PC-3 (cell line): ENCODE measurements around the gene AMMECR1. TPM values are rescaled to one million over a fixed set of nuclear protein-coding genes. Genes with fewer than 3 reads are reported as not detected.

Experiments
- ATAC-seq: fragments of 200-7000 bp; cut with Tn5 transposase; 2 replicates; pipeline ENCODE4 v1.9.1; 2020; ENCODE audit warnings: mild to moderate bottlenecking, moderate library complexity
- BruUV-seq: library from RNA; stranded (reverse); fragments of 400-500 nt; replicated peaks from 2 replicates; lab custom pipeline; 2021; lab: Mats Ljungman, UMichigan
- CTCF ChIA-PET: fragments of 300-600 bp; sonication (Branson Sonifier 250); formaldehyde crosslinking; loops from one replicate; lab custom pipeline; 2022; ENCODE audit warnings: antibody characterized with exemption; lab: Charles Lee
- POLR2A ChIA-PET: fragments of 300-600 bp; sonication (Branson Sonifier 250); formaldehyde crosslinking; loops from one replicate; lab custom pipeline; 2022; ENCODE audit warnings: antibody characterized with exemption; ENCODE audit not compliant: unreplicated experiment; lab: Charles Lee
- DNase-seq: peaks from one replicate; pipeline ENCODE4 v3.0.0-alpha.2; 2015
- H2AFZ ChIP-seq: fragments of 300-600 bp; sonication (generic); 2 replicates; pipeline ENCODE4 v1.6.0; 2016; ENCODE audit warnings: antibody characterized with exemption, low read length
- H3F3A ChIP-seq: fragments of 300-600 bp; sonication (generic); one replicate; pipeline ENCODE4 v1.6.0; 2017; ENCODE audit warnings: antibody characterized with exemption, low read length, control low read depth, mild to moderate bottlenecking; ENCODE audit not compliant: unreplicated experiment
- H3K27ac ChIP-seq: fragments of 300-600 bp; sonication (generic); 2 replicates; pipeline ENCODE4 v1.5.1; 2016; ENCODE audit warnings: mild to moderate bottlenecking, low read length
- H3K27me3 ChIP-seq: fragments of 300-600 bp; sonication (generic); 2 replicates; pipeline ENCODE4 v1.6.1; 2016; ENCODE audit warnings: low read length, mixed read lengths
- H3K36me3 ChIP-seq: fragments of 300-600 bp; sonication (generic); 2 replicates; pipeline ENCODE4 v1.6.1; 2016; ENCODE audit warnings: low read depth, mixed run types, low read length, mixed read lengths
- H3K4me1 ChIP-seq: fragments of 300-600 bp; sonication (generic); 2 replicates; pipeline ENCODE4 v1.5.1; 2016; ENCODE audit warnings: low read length; ENCODE audit not compliant: insufficient read depth
- H3K4me2 ChIP-seq: fragments of 300-600 bp; sonication (generic); 2 replicates; pipeline ENCODE4 v1.6.0; 2016; ENCODE audit warnings: low read length
- H3K4me3 ChIP-seq: fragments of 300-600 bp; sonication (generic); 2 replicates; pipeline ENCODE4 v1.5.1; 2016; ENCODE audit warnings: mild to moderate bottlenecking, low read length, mixed read lengths
- H3K79me2 ChIP-seq: fragments of 300-600 bp; sonication (generic); 2 replicates; pipeline ENCODE4 v1.6.1; 2017; ENCODE audit warnings: low read length, mixed read lengths
- H3K9ac ChIP-seq: fragments of 300-600 bp; sonication (generic); 2 replicates; pipeline ENCODE4 v1.6.0; 2016; ENCODE audit warnings: mild to moderate bottlenecking, low read length
- H3K9me2 ChIP-seq: fragments of 300-600 bp; sonication (generic); replicated peaks from 2 replicates; pipeline ENCODE4 v1.6.1; 2016; ENCODE audit warnings: mixed run types, low read length, mixed read lengths
- H3K9me3 ChIP-seq: fragments of 300-600 bp; sonication (generic); 2 replicates; pipeline ENCODE4 v1.6.1; 2016; ENCODE audit warnings: low read length, mixed read lengths
- H4K20me1 ChIP-seq: fragments of 300-600 bp; sonication (generic); 2 replicates; pipeline ENCODE4 v1.6.1; 2016; ENCODE audit warnings: low read length, mixed read lengths
- CTCF ChIP-seq: fragments of 300-600 bp; sonication (generic); conservative IDR thresholded peaks from 2 replicates; pipeline ENCODE4 v1.5.1; 2017; ENCODE audit warnings: antibody characterized with exemption, low read depth, mild to moderate bottlenecking, low read length
- EZH2 ChIP-seq: fragments of 300-600 bp; sonication (generic); IDR thresholded peaks from one replicate; pipeline ENCODE4 v1.6.1; 2017; ENCODE audit warnings: antibody characterized with exemption, mild to moderate bottlenecking, low read length; ENCODE audit not compliant: unreplicated experiment
- EZH2phosphoT487 ChIP-seq: fragments of 300-600 bp; sonication (generic); IDR thresholded peaks from 2 replicates; pipeline ENCODE4 v1.6.1; 2018; ENCODE audit warnings: mild to moderate bottlenecking, antibody characterized with exemption, low read length, borderline replicate concordance
- intact Hi-C: fragments of 100-400 bp; cut with micrococcal nuclease; formaldehyde crosslinking; loops from 2 replicates; pipeline ENCODE4 v1.9.0; 2023
- total RNA-seq: library from RNA; depleted of rRNA; stranded (reverse); fragments of >200 nt; gene quantifications from 2 replicates; pipeline ENCODE4 v1.2.3, GENCODE V29; 2014

Gene AMMECR1
- total RNA-seq, 1 experiment from 2014 or later: 14.2 TPM

DNA sequence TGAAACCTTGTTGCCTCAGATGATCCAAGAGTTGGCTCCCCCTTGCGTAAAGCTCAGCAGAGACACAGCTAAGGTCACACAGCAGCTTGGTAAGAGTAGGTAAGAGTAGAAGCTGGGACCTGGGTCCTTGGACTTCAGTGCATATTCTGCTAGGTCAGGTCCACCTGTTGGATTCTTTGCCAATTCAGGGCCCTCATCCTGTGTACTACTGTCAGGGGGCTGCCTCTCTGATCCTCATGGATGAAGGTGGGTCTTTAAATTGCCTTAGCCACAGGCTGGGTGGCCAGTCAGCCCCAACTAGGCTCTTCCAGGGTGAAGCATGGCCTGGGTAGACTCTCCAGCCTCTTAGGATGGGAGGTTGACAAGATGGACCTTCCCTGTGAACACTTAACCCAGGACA, 155.8 kb downstream of the AMMECR1 start:
- no peak for DNase-seq
- intact Hi-C loops: no loop called here
- H3K9ac ChIP-seq: peak overlapping the region; percentile 7; the same call in 1 of the 2 replicates
- H3K9me2 ChIP-seq: no peaks in the 10 kb centered on the region
- ATAC-seq: no peak
- peak overlapping the region; percentile 91 for H3K27ac ChIP-seq
- H3K79me2 ChIP-seq: peaks cover 14% of the 10 kb centered on the region
- H3F3A ChIP-seq: no peaks in the 10 kb centered on the region
- no peaks in the 10 kb centered on the region for H3K27me3 ChIP-seq
- H3K4me2 ChIP-seq: no peak overlapping the region
- no peaks in the 10 kb centered on the region for H3K9me3 ChIP-seq
- no peaks in the 10 kb centered on the region for H4K20me1 ChIP-seq
- POLR2A ChIA-PET: interaction anchor here (0.6 kb wide), 1 partner anchor 48 kb away, joined by 3 read pairs; no protein-coding TSS in a partner anchor
- no peak overlapping the region for H3K4me3 ChIP-seq
- BruUV-seq: no TSS peak
- peaks cover 33% of the 10 kb centered on the region for H3K4me1 ChIP-seq
- H2AFZ ChIP-seq: no peak overlapping the region
- TF ChIP-seq CTCF (no peak), EZH2phosphoT487 (no peak)
- CTCF ChIA-PET: interaction anchor here (0.6 kb wide), 1 partner anchor 243 kb away, joined by 3 read pairs; no protein-coding TSS in a partner anchor
- no peaks in the 10 kb centered on the region for H3K36me3 ChIP-seq

GRCh38 chrX:110161361-110161686, 156.6 kb downstream of the AMMECR1 start:
- Histone ChIP-seq H3K9me3 (no peaks in the 10 kb centered on the region), H3F3A (no peaks in the 10 kb centered on the region), H3K9me2 (no peaks in the 10 kb centered on the region), H3K4me3 (no peak overlapping the region), H4K20me1 (no peaks in the 10 kb centered on the region), H3K9ac (peak overlapping the region; percentile 7; the same call in 1 of the 2 replicates), H3K27ac (peak overlapping the region; percentile 45), H3K36me3 (no peaks in the 10 kb centered on the region), H3K27me3 (no peaks in the 10 kb centered on the region), H3K79me2 (peaks cover 14% of the 10 kb centered on the region), H2AFZ (no peak overlapping the region), H3K4me2 (no peak overlapping the region), H3K4me1 (peaks cover 33% of the 10 kb centered on the region)
- CTCF ChIA-PET: no interaction called here
- DNase-seq (no peak), ATAC-seq (no peak)
- no TSS peak for BruUV-seq
- TF ChIP-seq EZH2: no peak
- TF ChIP-seq CTCF: no peak
- no peak for TF ChIP-seq EZH2phosphoT487
- intact Hi-C loops: loop anchor here (2.0 kb wide), 1 partner anchor 157 kb away; the partner anchor contains the start of gene AMMECR1
- POLR2A ChIA-PET: no interaction called here

DNA sequence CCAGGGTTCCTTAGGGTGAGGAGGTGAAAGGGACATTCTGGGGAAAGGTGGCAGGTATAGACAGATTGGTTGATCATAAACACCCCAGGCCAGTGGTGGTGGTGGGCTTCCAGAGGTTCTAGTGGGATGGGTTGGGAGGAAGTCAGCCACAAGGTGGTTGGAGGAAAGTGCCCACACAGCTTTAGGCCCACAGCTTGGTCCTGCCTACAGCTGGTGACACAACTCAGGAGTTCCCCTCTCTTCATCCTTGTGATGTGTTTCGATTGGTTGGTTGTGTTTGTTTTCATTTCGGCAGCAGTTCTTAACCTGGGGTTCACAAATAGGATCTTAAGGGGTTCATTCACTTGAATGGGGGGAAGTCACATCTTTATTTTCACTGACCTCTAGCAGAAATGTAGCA, 158.0 kb downstream of the AMMECR1 start:
- H3K9ac ChIP-seq: no peak overlapping the region
- TF ChIP-seq CTCF (no peak), EZH2phosphoT487 (no peak), EZH2 (no peak)
- ATAC-seq (no peak), DNase-seq (no peak)
- intact Hi-C loops: loop anchor here (1.0 to 2.0 kb wide), 2 partner anchors 159 to 248 kb away; partner anchors contain the start of gene AMMECR1
- H3K27ac ChIP-seq: no peak overlapping the region
- no peak overlapping the region for H2AFZ ChIP-seq
- ChIA-PET POLR2A (no interaction called here), CTCF (interaction anchor here (0.6 to 1.0 kb wide), 3 partner anchors 14 to 260 kb away, joined by 3 read pairs; no protein-coding TSS in a partner anchor)
- H3K4me2 ChIP-seq: no peak overlapping the region
- H3F3A ChIP-seq: no peaks in the 10 kb centered on the region
- no peaks in the 10 kb centered on the region for H4K20me1 ChIP-seq
- H3K9me2 ChIP-seq: no peaks in the 10 kb centered on the region
- no peaks in the 10 kb centered on the region for H3K36me3 ChIP-seq
- H3K79me2 ChIP-seq: peaks cover 14% of the 10 kb centered on the region
- no TSS peak for BruUV-seq
- no peaks in the 10 kb centered on the region for H3K27me3 ChIP-seq
- no peaks in the 10 kb centered on the region for H3K9me3 ChIP-seq
- no peak overlapping the region for H3K4me3 ChIP-seq
- H3K4me1 ChIP-seq: peaks cover 33% of the 10 kb centered on the region
